ENCODE data around the gene COPA. TPM values are rescaled to one million over a fixed set of nuclear protein-coding genes. Genes with fewer than 3 reads are reported as not detected.
A peak's percentile ranks its signal among the peaks of the same experiment; 100 is the strongest.

The COPA gene
- total RNA-seq, 1 experiment from 2014 or later: 118 TPM

DNA sequence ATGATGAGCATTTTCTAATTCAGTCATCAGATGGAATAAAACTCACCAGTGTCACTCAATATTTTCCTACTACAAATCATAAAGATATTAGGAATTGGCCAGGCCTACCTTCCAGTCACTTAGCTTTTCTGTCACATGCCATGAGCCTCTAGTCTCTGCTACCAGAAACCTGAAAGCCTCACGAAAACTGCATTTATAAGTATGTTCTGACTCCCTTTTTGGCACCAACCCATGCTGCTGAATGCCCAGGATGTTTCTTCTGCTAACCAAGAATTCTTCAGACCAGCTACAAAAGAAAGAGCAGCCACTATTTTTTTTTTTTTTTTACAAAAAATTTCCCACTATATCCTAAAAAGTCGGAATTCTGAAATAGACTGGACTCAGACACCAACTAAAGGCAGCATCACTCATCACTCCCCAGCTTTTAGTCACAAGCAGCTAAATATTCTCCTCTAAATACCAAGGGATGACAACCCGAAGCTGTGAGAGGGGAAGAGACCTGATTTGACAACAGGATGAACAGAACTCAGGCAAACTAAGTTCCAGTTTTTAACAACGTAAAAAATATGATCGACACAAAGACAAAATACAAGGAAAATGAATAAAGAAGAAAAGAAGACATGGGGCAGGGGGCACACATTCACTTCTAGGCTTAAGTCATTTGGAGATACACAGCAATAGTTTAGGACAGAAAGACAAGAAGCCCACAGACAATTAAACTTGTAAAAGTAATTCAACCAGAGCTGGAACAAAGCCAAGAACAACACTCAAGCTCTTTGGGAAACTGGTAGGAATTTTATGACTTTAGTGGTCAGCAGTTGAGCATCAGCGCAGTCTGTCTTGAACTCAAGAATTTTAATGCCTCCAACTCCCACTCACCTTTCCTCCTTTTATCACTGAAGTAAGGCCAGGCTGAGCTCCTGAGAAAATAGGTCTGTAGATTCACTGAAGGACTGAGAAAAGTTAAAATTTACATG, 82.4 kb downstream of the COPA start:
- peaks cover 25 to 31% of the 10 kb centered on the region in 2 experiments for H3K4me1 Mint-ChIP-seq
- H4K91ac ChIP-seq (ENCODE audit: insufficient read length, low read depth, low read length): no peak overlapping the region
- no peak overlapping the region for H3T11ph ChIP-seq (ENCODE audit: low read length)
- no peak overlapping the region for H2BK120ac ChIP-seq (ENCODE audit: low read depth, low read length, poor library complexity, severe bottlenecking)
- H3K9ac ChIP-seq (ENCODE audit: extremely low read depth, insufficient read length, low read length): peak overlapping the region; percentile 64
- H3K14ac ChIP-seq (ENCODE audit: insufficient read depth, low read length): no peak overlapping the region
- peak overlapping the region; percentile 98 to 100 for H3K4me3 Mint-ChIP-seq
- 0 out of 2 replicates have a peak, but pooled peaks cover 2% of the 10 kb centered on the region for H3K4me1 ChIP-seq (ENCODE audit: insufficient read depth, low read length)
- TF ChIP-seq, protein P1, sequence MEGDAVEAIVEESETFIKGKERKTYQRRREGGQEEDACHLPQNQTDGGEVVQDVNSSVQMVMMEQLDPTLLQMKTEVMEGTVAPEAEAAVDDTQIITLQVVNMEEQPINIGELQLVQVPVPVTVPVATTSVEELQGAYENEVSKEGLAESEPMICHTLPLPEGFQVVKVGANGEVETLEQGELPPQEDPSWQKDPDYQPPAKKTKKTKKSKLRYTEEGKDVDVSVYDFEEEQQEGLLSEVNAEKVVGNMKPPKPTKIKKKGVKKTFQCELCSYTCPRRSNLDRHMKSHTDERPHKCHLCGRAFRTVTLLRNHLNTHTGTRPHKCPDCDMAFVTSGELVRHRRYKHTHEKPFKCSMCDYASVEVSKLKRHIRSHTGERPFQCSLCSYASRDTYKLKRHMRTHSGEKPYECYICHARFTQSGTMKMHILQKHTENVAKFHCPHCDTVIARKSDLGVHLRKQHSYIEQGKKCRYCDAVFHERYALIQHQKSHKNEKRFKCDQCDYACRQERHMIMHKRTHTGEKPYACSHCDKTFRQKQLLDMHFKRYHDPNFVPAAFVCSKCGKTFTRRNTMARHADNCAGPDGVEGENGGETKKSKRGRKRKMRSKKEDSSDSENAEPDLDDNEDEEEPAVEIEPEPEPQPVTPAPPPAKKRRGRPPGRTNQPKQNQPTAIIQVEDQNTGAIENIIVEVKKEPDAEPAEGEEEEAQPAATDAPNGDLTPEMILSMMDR (conservative IDR thresholded peaks at IDR 0.05): no peak
- no peak overlapping the region for H3K4ac ChIP-seq (ENCODE audit: low read depth, low read length)
- H3K79me2 ChIP-seq (ENCODE audit: insufficient read depth, low read length): peaks cover 6% of the 10 kb centered on the region
- H4K20me1 ChIP-seq (ENCODE audit: control insufficient read depth, insufficient read depth, insufficient read length): no peaks in the 10 kb centered on the region
- H3K27ac ChIP-seq (ENCODE audit: insufficient read length, low read depth, low read length): no peak overlapping the region
- H2BK15ac ChIP-seq (ENCODE audit: low read depth, low read length): no peak overlapping the region
- H2AK5ac ChIP-seq (ENCODE audit: insufficient read length, low read length): no peak overlapping the region
- H3K27ac Mint-ChIP-seq: peak overlapping the region in 2 of 3 experiments; percentile 49 to 100; a peak in 3 of 7 replicates
- no peak overlapping the region for H4K8ac ChIP-seq (replicated peaks; ENCODE audit: insufficient read length, low read depth, low read length)
- DNase-seq: no peak
- H4K5ac ChIP-seq (ENCODE audit: insufficient read length, low read depth, low read length): no peak overlapping the region
- no peaks in the 10 kb centered on the region for H3K9me3 ChIP-seq (ENCODE audit: control insufficient read depth, low read depth, low read length)
- H3K79me1 ChIP-seq (ENCODE audit: insufficient read depth, low read depth, low read length, poor library complexity, severe bottlenecking): peaks cover 2% of the 10 kb centered on the region
- H2AFZ ChIP-seq (ENCODE audit: low read length): no peak overlapping the region
- no peak overlapping the region for H2BK20ac ChIP-seq (ENCODE audit: low read depth, low read length, poor library complexity, severe bottlenecking)
- H2BK12ac ChIP-seq (ENCODE audit: insufficient read length, low read depth, low read length): no peak overlapping the region
- no peak overlapping the region for H3K56ac ChIP-seq (ENCODE audit: insufficient read length, low read depth, low read length)
- WGBS (ENCODE audit: extremely low coverage, insufficient read length, low lambda C conversion rate): no CpG with 5 or more reads among the region's 6 CpGs
- H3K23ac ChIP-seq (ENCODE audit: insufficient read length, low read depth, low read length): no peak overlapping the region
- peaks cover 7 to 20% (median 12%) of the 10 kb centered on the region in 3 experiments for H3K36me3 Mint-ChIP-seq (ENCODE audit: insufficient read depth in 1 of 3, low read depth in 3 of 3)
- H3K27me3 ChIP-seq (ENCODE audit: insufficient read depth, low read length): no peaks in the 10 kb centered on the region
- H3K27me3 Mint-ChIP-seq (ENCODE audit: low read depth): peaks cover 7% of the 10 kb centered on the region
- H2BK5ac ChIP-seq (ENCODE audit: insufficient read length, low read length): no peak overlapping the region
- no peak overlapping the region for H3K18ac ChIP-seq (ENCODE audit: insufficient read length, low read depth, low read length)
- H3K23me2 ChIP-seq (ENCODE audit: insufficient read length, low read depth, low read length, poor library complexity, severe bottlenecking): peaks cover 4% of the 10 kb centered on the region
- no peaks in the 10 kb centered on the region for H3K9me3 Mint-ChIP-seq
- H3K4me2 ChIP-seq (ENCODE audit: insufficient read depth, insufficient read length, low read length): peak overlapping the region; percentile 42

Data from H9 (cell line).